Nephron (organoid): ENCODE data around the gene MIA2.
"Not testable (repeated sequence)": the region's sequence is repeated elsewhere in the genome, so short reads cannot be mapped to it uniquely, and the experiment has no call there.

Source experiments
- H3K27ac Mint-ChIP-seq, 3 experiments: 2 replicates each; pipeline ENCODE4 v1.8.0; 2020; ENCODE audit warnings: mixed read lengths in 3 of 3, mild to moderate bottlenecking in 2 of 3, moderate library complexity in 1 of 3
- H3K27me3 Mint-ChIP-seq: 2 replicates; pipeline ENCODE4 v1.8.0; 2021; ENCODE audit warnings: low read depth, mild to moderate bottlenecking, moderate library complexity, mixed read lengths
- H3K36me3 Mint-ChIP-seq: 2 replicates; pipeline ENCODE4 v1.8.0; 2020; ENCODE audit warnings: low read depth, mixed read lengths
- H3K4me1 Mint-ChIP-seq: 2 replicates; pipeline ENCODE4 v1.8.0; 2020; ENCODE audit warnings: mixed read lengths
- H3K4me3 Mint-ChIP-seq, 3 experiments: 2 replicates each; pipeline ENCODE4 v1.8.0; 2020; ENCODE audit warnings: mild to moderate bottlenecking in 3 of 3, mixed read lengths in 3 of 3, moderate library complexity in 2 of 3
- H3K9me3 Mint-ChIP-seq: 2 replicates; pipeline ENCODE4 v1.8.0; 2020; ENCODE audit warnings: mixed read lengths
- CTCF ChIP-seq, 3 experiments: fragments of 200-600 bp; sonication (generic); IDR thresholded peaks; one replicate each; pipeline ENCODE4 v1.5.0; 2021; ENCODE audit warnings: antibody characterized with exemption in 3 of 3; ENCODE audit not compliant: unreplicated experiment in 3 of 3

MIA2 gene

GRCh38 chr14:39241637-39242036, 7.9 kb downstream of the MIA2 start:
- Mint-ChIP-seq H3K27me3 (no peaks in the 10 kb centered on the region), H3K4me1 (no peaks in the 10 kb centered on the region), H3K27ac (no peak overlapping the region), H3K36me3 (peaks cover 1% of the 10 kb centered on the region), H3K9me3 (no peaks in the 10 kb centered on the region), H3K4me3 (no peak overlapping the region)
- TF ChIP-seq CTCF (IDR thresholded peaks at IDR 0.05; ENCODE audit: unreplicated experiment in 3 of 3): no peak

DNA sequence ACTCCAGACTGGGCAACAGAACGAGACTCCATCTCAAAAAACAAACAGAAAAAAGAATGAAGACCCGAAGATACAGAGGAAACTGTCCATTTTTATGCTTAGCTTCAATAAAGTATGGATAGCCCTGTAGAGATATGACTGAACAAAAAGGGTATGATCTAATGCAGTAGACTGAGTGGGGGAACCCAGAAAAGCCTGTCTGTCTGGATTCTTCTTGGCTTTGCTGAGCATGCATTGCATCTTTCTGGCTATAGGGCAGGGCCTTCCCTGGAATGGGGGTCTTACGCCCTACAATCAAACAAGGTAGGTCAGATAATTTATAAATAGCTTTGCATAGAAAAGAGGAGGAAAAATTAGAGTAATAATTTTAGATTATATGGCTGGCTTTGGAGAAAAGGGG, 10.1 kb downstream of the MIA2 start:
- TF ChIP-seq CTCF (IDR thresholded peaks at IDR 0.05; ENCODE audit: unreplicated experiment in 3 of 3): no peak
- Mint-ChIP-seq H3K27ac (no peak overlapping the region), H3K36me3 (no peaks in the 10 kb centered on the region), H3K9me3 (no peaks in the 10 kb centered on the region), H3K27me3 (no peaks in the 10 kb centered on the region), H3K4me1 (no peaks in the 10 kb centered on the region), H3K4me3 (no peak overlapping the region)

DNA sequence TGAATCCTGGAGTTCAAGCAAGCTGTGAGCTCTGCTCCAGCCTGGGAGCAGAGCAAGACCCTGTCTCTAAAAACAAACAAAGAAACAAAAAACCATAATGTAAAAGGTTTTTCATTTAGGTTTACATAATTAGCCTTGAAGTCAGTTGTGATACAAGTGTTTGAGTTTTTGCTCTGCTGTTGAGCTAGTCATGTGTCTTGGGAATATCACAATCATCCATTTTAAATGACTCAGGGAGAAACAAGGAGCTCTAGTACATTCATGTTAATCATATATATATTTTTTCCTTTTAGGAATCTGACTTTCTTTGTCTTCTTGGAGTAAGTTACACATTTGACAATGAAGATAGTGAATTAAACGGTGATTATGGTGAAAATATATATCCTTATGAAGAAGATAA, 12.9 kb downstream of the MIA2 start:
- Mint-ChIP-seq H3K36me3 (no peaks in the 10 kb centered on the region), H3K27me3 (no peaks in the 10 kb centered on the region), H3K4me1 (no peaks in the 10 kb centered on the region), H3K9me3 (no peaks in the 10 kb centered on the region), H3K4me3 (no peak overlapping the region), H3K27ac (no peak overlapping the region)
- no peak for TF ChIP-seq CTCF (IDR thresholded peaks at IDR 0.05; ENCODE audit: unreplicated experiment in 3 of 3)

DNA sequence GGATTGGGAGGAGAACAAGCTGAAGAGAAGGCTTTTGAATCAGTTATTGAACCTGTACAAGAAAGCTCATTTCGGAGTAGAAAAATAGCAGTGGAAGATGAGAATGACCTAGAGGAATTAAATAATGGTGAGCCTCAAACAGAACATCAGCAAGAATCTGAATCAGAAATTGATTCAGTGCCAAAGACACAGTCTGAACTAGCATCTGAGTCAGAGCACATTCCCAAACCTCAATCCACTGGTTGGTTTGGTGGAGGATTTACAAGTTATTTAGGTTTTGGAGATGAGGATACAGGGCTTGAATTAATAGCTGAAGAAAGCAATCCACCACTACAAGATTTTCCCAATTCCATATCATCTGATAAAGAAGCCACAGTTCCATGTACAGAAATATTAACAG, 13.5 kb downstream of the MIA2 start:
- no peaks in the 10 kb centered on the region for H3K9me3 Mint-ChIP-seq
- peaks cover 3% of the 10 kb centered on the region for H3K27me3 Mint-ChIP-seq
- no peak overlapping the region for H3K27ac Mint-ChIP-seq
- no peak for TF ChIP-seq CTCF (IDR thresholded peaks at IDR 0.05; ENCODE audit: unreplicated experiment in 3 of 3)
- H3K4me1 Mint-ChIP-seq: no peaks in the 10 kb centered on the region
- H3K4me3 Mint-ChIP-seq: no peak overlapping the region
- peaks cover 3% of the 10 kb centered on the region for H3K36me3 Mint-ChIP-seq

GRCh38 chr14:39251547-39251946, 17.8 kb downstream of the MIA2 start:
- TF ChIP-seq CTCF (IDR thresholded peaks at IDR 0.05; ENCODE audit: unreplicated experiment in 3 of 3): no peak
- H3K4me3 Mint-ChIP-seq: no peak overlapping the region
- H3K27me3 Mint-ChIP-seq: peaks cover 4% of the 10 kb centered on the region
- no peaks in the 10 kb centered on the region for H3K4me1 Mint-ChIP-seq
- no peak overlapping the region for H3K27ac Mint-ChIP-seq
- peaks cover 2% of the 10 kb centered on the region for H3K9me3 Mint-ChIP-seq
- peaks cover 4% of the 10 kb centered on the region for H3K36me3 Mint-ChIP-seq

DNA sequence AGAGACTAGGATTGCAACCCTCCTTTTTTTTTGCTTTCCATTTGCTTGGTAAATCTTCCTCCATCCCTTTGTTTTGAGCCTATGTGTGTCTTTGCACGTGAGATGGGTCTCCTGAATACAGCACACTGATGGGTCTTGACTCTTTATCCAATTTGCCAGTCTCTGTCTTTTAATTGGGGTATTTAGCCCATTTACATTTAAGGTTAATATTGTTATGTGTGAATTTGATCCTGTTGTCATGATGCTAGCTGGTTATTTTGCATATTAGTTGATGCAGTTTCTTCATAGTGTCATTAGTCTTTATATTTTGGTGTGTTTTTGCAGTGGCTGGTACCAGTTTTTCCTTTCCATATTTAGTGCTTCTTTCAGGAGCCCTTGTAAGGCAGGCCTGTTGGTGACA, 23.7 kb downstream of the MIA2 start:
- H3K36me3 Mint-ChIP-seq, H3K27ac Mint-ChIP-seq, H3K4me1 Mint-ChIP-seq, H3K4me3 Mint-ChIP-seq, H3K27me3 Mint-ChIP-seq: not testable (repeated sequence)
- H3K9me3 Mint-ChIP-seq: peaks cover 11% of the 10 kb centered on the region
